Astrocyte (in vitro differentiated cells and primary cell): Measurements from ENCODE around the gene PATJ. TPM values are rescaled to one million over a fixed set of nuclear protein-coding genes. Genes with fewer than 3 reads are reported as not detected.
A peak's percentile ranks its signal among the peaks of the same experiment; 100 is the strongest.

Source experiments
- DNase-seq: peaks from one replicate; pipeline ENCODE4 v3.0.0-alpha.2; 2010; ENCODE audit warnings: low read depth
- FAIRE-seq: peaks from 2 replicates; lab custom pipeline; 2011; peaks lifted over from hg19 to GRCh38; lab: Jason Lieb, UNC
- H2AFZ ChIP-seq: 2 replicates; pipeline ENCODE4 v1.6.0; 2012; ENCODE audit warnings: low read depth, low read length, inconsistent platforms
- H3K27ac ChIP-seq: 2 replicates; pipeline ENCODE4 v1.5.1; 2011; ENCODE audit warnings: low read depth, low read length, inconsistent platforms
- H3K27me3 ChIP-seq: 2 replicates; pipeline ENCODE4 v1.6.0; 2011; ENCODE audit warnings: low read length, inconsistent platforms; ENCODE audit not compliant: insufficient read depth
- H3K36me3 ChIP-seq: 2 replicates; pipeline ENCODE4 v1.5.1; 2011; ENCODE audit warnings: low read length, inconsistent platforms; ENCODE audit not compliant: insufficient read depth
- H3K4me1 ChIP-seq: 2 replicates; pipeline ENCODE4 v1.5.1; 2011; ENCODE audit warnings: low read length, inconsistent platforms; ENCODE audit not compliant: insufficient read depth
- H3K4me2 ChIP-seq: 2 replicates; pipeline ENCODE4 v1.6.0; 2012; ENCODE audit warnings: low read length, inconsistent platforms
- H3K4me3 ChIP-seq: 2 replicates; pipeline ENCODE4 v1.5.1; 2011; ENCODE audit warnings: low read depth, mild to moderate bottlenecking, low read length, inconsistent platforms; ENCODE audit not compliant: insufficient read depth
- H3K79me2 ChIP-seq: 2 replicates; pipeline ENCODE4 v1.6.0; 2012; ENCODE audit warnings: mild to moderate bottlenecking, low read length, inconsistent platforms; ENCODE audit not compliant: insufficient read depth
- H3K9ac ChIP-seq: 2 replicates; pipeline ENCODE4 v1.6.0; 2012; ENCODE audit warnings: mild to moderate bottlenecking, low read length, inconsistent platforms
- H3K9me3 ChIP-seq: 2 replicates; pipeline ENCODE4 v1.5.1; 2012; ENCODE audit warnings: low read depth, mild to moderate bottlenecking, low read length, inconsistent platforms; ENCODE audit not compliant: insufficient read depth
- H4K20me1 ChIP-seq: 2 replicates; pipeline ENCODE4 v1.6.0; 2012; ENCODE audit warnings: low read length, inconsistent platforms; ENCODE audit not compliant: insufficient read depth
- H3K27ac Mint-ChIP-seq: one replicate; pipeline ENCODE4 v1.8.0; 2021; ENCODE audit warnings: mild to moderate bottlenecking, mixed read lengths; ENCODE audit not compliant: unreplicated experiment
- H3K27me3 Mint-ChIP-seq: one replicate; pipeline ENCODE4 v1.8.0; 2021; ENCODE audit warnings: low read depth, mixed read lengths; ENCODE audit not compliant: unreplicated experiment
- H3K36me3 Mint-ChIP-seq: one replicate; pipeline ENCODE4 v1.8.0; 2021; ENCODE audit warnings: low read depth, mixed read lengths; ENCODE audit not compliant: unreplicated experiment
- H3K4me1 Mint-ChIP-seq: one replicate; pipeline ENCODE4 v1.8.0; 2021; ENCODE audit warnings: low read depth, mixed read lengths; ENCODE audit not compliant: unreplicated experiment
- H3K4me3 Mint-ChIP-seq: one replicate; pipeline ENCODE4 v1.8.0; 2021; ENCODE audit warnings: mild to moderate bottlenecking, moderate library complexity, mixed read lengths; ENCODE audit not compliant: unreplicated experiment
- H3K9me3 Mint-ChIP-seq: one replicate; pipeline ENCODE4 v1.8.0; 2021; ENCODE audit warnings: mild to moderate bottlenecking, mixed read lengths; ENCODE audit not compliant: unreplicated experiment
- CTCF ChIP-seq: IDR thresholded peaks from 2 replicates; pipeline ENCODE4 v1.5.1; 2011; ENCODE audit warnings: low read depth, mild to moderate bottlenecking, inconsistent platforms, low read length, moderate library complexity; ENCODE audit not compliant: insufficient read depth
- EZH2 ChIP-seq: IDR thresholded peaks from 2 replicates; pipeline ENCODE4 v1.6.1; 2012; ENCODE audit warnings: mild to moderate bottlenecking, low read length, inconsistent platforms; ENCODE audit not compliant: insufficient read depth
- total RNA-seq: library from RNA; stranded (reverse); gene quantifications from 2 replicates; pipeline ENCODE4 v1.2.1, GENCODE V29; 2021

PATJ gene
- total RNA-seq, 1 donor from 2014 or later, result 11.0 TPM

GRCh38 chr1:62057641-62058290 lies 315.5 kb downstream of the PATJ start:
- Mint-ChIP-seq H3K27me3 (no peaks in the 10 kb centered on the region), H3K27ac (no peak overlapping the region), H3K4me3 (no peak overlapping the region), H3K4me1 (peaks cover 6% of the 10 kb centered on the region), H3K36me3 (no peaks in the 10 kb centered on the region), H3K9me3 (no peaks in the 10 kb centered on the region)
- Histone ChIP-seq H3K79me2 (no peaks in the 10 kb centered on the region), H3K9me3 (no peaks in the 10 kb centered on the region), H4K20me1 (no peaks in the 10 kb centered on the region), H3K9ac (no peak overlapping the region), H3K27me3 (no peaks in the 10 kb centered on the region), H2AFZ (no peak overlapping the region), H3K4me3 (no peak overlapping the region), H3K4me2 (no peak overlapping the region), H3K4me1 (no peaks in the 10 kb centered on the region), H3K27ac (no peak overlapping the region), H3K36me3 (no peaks in the 10 kb centered on the region)
- no peak for FAIRE-seq
- TF ChIP-seq EZH2 (no peak), CTCF (no peak)
- DNase-seq, result no peak

GRCh38 chr1:62058956-62059355 lies 316.7 kb downstream of the PATJ start:
- no peak for FAIRE-seq

More at GRCh38 chr1:62058956-62059355, 316.7 kb downstream of the PATJ start:
- H3K27me3 ChIP-seq, result no peaks in the 10 kb centered on the region
- no peaks in the 10 kb centered on the region for H3K36me3 Mint-ChIP-seq
- H3K4me1 Mint-ChIP-seq, result peaks cover 6% of the 10 kb centered on the region
- no peaks in the 10 kb centered on the region for H4K20me1 ChIP-seq
- no peaks in the 10 kb centered on the region for H3K79me2 ChIP-seq
- H3K27ac Mint-ChIP-seq, result peak overlapping the region; percentile 83
- TF ChIP-seq EZH2 (no peak), CTCF (no peak)
- H3K4me3 ChIP-seq, result no peak overlapping the region
- no peaks in the 10 kb centered on the region for H3K36me3 ChIP-seq
- DNase-seq, result no peak
- H3K9ac ChIP-seq, result no peak overlapping the region
- no peak overlapping the region for H2AFZ ChIP-seq
- H3K4me1 ChIP-seq, result no peaks in the 10 kb centered on the region
- no peak overlapping the region for H3K4me3 Mint-ChIP-seq
- H3K9me3 ChIP-seq, result no peaks in the 10 kb centered on the region
- H3K4me2 ChIP-seq, result no peak overlapping the region
- H3K27ac ChIP-seq, result no peak overlapping the region
- H3K9me3 Mint-ChIP-seq, result peaks cover 3% of the 10 kb centered on the region
- no peaks in the 10 kb centered on the region for H3K27me3 Mint-ChIP-seq
